Measurements from ENCODE around the gene PAQR6.
"Not testable (repeated sequence)": the region's sequence is repeated elsewhere in the genome, so short reads cannot be mapped to it uniquely, and the experiment has no call there.

The PAQR6 gene

GRCh38 chr1:156233426-156234127, 14.3 kb downstream of the PAQR6 start:
- H3K9me3 ChIP-seq (ENCODE audit: control insufficient read depth, insufficient read depth, low read length): no peaks in the 10 kb centered on the region
- H3K4me1 ChIP-seq (ENCODE audit: insufficient read depth, low read length): 0 out of 2 replicates have a peak, but pooled peaks cover 5% of the 10 kb centered on the region
- H3K9ac ChIP-seq (ENCODE audit: low read depth, low read length): no peak overlapping the region
- H3K36me3 ChIP-seq (ENCODE audit: insufficient read depth, low read length): peaks cover 8% of the 10 kb centered on the region; the same call in 1 of the 2 replicates

- no peak overlapping the region for H3K9ac ChIP-seq (ENCODE audit: low read depth, low read length)
- 0 out of 2 replicates have a peak, but pooled peaks cover 5% of the 10 kb centered on the region for H3K36me3 ChIP-seq (ENCODE audit: insufficient read depth, low read length)
- H3K9me3 ChIP-seq (ENCODE audit: control insufficient read depth, insufficient read depth, low read length): no peaks in the 10 kb centered on the region
- H3K4me1 ChIP-seq (ENCODE audit: insufficient read depth, low read length): 0 out of 2 replicates have a peak, but pooled peaks cover 5% of the 10 kb centered on the region
Observed at GRCh38 chr1:156232201-156232894, 15.5 kb downstream of the PAQR6 start.

- Histone ChIP-seq H3K36me3 (ENCODE audit: insufficient read depth, low read length) (0 out of 2 replicates have a peak, but pooled peaks cover 5% of the 10 kb centered on the region), H3K9ac (ENCODE audit: low read depth, low read length) (no peak overlapping the region), H3K4me1 (ENCODE audit: insufficient read depth, low read length) (0 out of 2 replicates have a peak, but pooled peaks cover 5% of the 10 kb centered on the region), H3K9me3 (ENCODE audit: control insufficient read depth, insufficient read depth, low read length) (no peaks in the 10 kb centered on the region)
Observed at GRCh38 chr1:156230473-156230837, 17.4 kb downstream of the PAQR6 start.

DNA sequence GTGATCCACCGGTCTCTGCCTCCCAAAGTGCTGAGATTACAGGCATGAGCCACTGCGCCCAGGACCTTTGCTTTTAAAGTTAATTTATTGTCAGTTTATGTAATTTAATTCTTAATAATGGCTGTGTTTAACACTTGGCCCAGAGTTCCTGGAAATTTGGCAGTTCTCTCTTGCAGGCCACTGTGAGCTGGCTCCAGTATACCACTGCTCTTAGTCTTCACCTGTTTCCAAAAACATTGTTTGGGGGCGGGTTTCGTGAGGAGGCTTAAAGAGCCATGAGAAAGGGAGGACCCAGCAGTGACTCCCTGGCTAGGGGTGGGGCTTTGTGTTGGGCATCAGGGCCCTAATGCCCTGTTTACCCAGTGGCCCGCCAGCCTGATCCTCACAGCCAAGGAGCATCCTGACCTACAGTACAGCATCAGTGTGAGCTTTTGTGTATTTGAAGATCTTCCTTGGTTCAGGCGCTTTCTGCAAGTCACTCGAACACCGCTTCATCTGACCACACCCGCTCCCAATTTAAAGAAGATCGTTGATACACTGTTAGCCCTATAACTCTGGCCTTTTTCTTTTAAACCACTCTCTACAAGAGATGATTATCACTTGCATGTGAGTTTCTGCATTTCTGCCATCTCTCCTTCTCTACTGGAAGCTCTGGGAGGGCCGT, 17.9 kb downstream of the PAQR6 start:
- Histone ChIP-seq H3K4me1 (ENCODE audit: insufficient read depth, low read length) (0 out of 2 replicates have a peak, but pooled peaks cover 5% of the 10 kb centered on the region), H3K36me3 (ENCODE audit: insufficient read depth, low read length) (0 out of 2 replicates have a peak, but pooled peaks cover 5% of the 10 kb centered on the region), H3K9ac (ENCODE audit: low read depth, low read length) (no peak overlapping the region), H3K9me3 (ENCODE audit: control insufficient read depth, insufficient read depth, low read length) (no peaks in the 10 kb centered on the region)

DNA sequence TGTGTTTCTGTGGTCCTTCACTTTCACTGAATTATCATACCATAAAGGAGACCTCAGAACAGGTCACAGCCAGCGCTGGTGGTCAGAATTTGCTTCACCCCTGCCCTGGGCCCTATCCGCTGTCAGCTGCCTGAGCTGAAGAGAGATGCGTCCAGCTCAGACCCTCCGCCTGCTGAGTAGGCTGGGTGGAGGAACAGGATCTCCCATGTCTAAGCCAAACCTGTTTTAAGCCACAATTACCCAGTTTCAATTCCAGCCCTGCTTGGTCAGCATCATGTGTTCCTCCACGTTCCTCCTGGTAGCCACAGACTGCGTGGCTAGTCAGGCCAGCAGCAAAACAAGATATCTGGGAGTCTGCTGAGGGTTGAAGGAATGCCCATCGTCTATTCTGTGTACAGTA, 19.4 kb downstream of the PAQR6 start:
- Histone ChIP-seq H3K9ac (ENCODE audit: low read depth, low read length) (no peak overlapping the region), H3K4me1 (ENCODE audit: insufficient read depth, low read length) (0 out of 2 replicates have a peak, but pooled peaks cover 5% of the 10 kb centered on the region), H3K9me3 (ENCODE audit: control insufficient read depth, insufficient read depth, low read length) (no peaks in the 10 kb centered on the region), H3K36me3 (ENCODE audit: insufficient read depth, low read length) (0 out of 2 replicates have a peak, but pooled peaks cover 5% of the 10 kb centered on the region)

DNA sequence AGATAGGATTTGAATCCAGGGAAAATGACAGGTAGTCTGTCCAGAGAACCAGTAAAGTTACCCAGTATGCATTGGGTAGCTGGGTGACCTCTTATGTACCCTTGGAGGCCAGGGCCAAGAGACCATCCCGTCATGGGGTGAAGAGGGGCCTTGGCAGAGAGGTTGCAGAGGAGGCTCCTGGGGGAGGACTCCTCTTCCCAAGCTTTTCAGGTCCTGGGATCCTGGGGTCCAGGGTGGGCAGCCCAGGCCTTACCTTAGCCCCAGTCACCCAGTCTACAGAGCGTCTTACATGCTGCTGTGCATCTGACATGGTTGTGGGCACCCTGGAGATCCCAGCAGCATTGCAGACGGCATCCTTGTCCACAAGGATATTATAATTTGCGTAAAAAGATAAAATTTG, 21.1 kb downstream of the PAQR6 start:
- Histone ChIP-seq H3K36me3 (ENCODE audit: insufficient read depth, low read length) (peaks cover 5% of the 10 kb centered on the region; the same call in 1 of the 2 replicates), H3K4me1 (ENCODE audit: insufficient read depth, low read length) (no peaks in the 10 kb centered on the region), H3K9ac (ENCODE audit: low read depth, low read length) (no peak overlapping the region), H3K9me3 (ENCODE audit: control insufficient read depth, insufficient read depth, low read length) (no peaks in the 10 kb centered on the region)

DNA sequence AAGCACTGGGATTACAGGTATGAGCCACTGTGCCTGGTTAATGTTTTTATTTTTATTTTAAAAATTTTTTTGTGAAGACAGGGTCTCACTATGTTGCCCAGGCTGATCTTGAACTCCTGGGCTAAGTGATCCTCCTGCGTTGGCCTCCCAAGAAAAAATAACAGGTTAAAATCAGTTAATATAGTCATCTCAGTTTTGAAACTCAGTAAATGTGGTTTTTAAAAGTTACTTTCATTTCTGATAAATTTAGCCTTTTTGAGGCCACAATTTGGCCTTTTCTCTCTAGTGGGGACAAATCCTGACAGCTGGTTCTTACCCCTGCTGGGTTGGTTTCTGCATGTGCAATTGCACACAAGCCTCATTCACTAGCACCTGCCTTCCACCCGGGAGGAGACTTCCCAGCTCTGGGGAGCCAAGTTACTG, 21.7 kb downstream of the PAQR6 start:
- H3K36me3 ChIP-seq (ENCODE audit: insufficient read depth, low read length): peaks cover 5% of the 10 kb centered on the region; the same call in 1 of the 2 replicates
- no peaks in the 10 kb centered on the region for H3K4me1 ChIP-seq (ENCODE audit: insufficient read depth, low read length)
- H3K9ac ChIP-seq (ENCODE audit: low read depth, low read length): no peak overlapping the region
- H3K9me3 ChIP-seq (ENCODE audit: control insufficient read depth, insufficient read depth, low read length): no peaks in the 10 kb centered on the region

GRCh38 chr1:156225677-156226014, 22.2 kb downstream of the PAQR6 start:
- Histone ChIP-seq H3K36me3 (ENCODE audit: insufficient read depth, low read length) (peaks cover 5% of the 10 kb centered on the region; the same call in 1 of the 2 replicates), H3K4me1 (ENCODE audit: insufficient read depth, low read length) (no peaks in the 10 kb centered on the region), H3K9ac (ENCODE audit: low read depth, low read length) (no peak overlapping the region), H3K9me3 (ENCODE audit: control insufficient read depth, insufficient read depth, low read length) (no peaks in the 10 kb centered on the region)

- Histone ChIP-seq H3K9ac (ENCODE audit: low read depth, low read length) (no peak overlapping the region), H3K36me3 (ENCODE audit: insufficient read depth, low read length) (peaks cover 5% of the 10 kb centered on the region; the same call in 1 of the 2 replicates), H3K4me1 (ENCODE audit: insufficient read depth, low read length) (no peaks in the 10 kb centered on the region)
Observed at GRCh38 chr1:156221986-156222692, 25.7 kb downstream of the PAQR6 start.

DNA sequence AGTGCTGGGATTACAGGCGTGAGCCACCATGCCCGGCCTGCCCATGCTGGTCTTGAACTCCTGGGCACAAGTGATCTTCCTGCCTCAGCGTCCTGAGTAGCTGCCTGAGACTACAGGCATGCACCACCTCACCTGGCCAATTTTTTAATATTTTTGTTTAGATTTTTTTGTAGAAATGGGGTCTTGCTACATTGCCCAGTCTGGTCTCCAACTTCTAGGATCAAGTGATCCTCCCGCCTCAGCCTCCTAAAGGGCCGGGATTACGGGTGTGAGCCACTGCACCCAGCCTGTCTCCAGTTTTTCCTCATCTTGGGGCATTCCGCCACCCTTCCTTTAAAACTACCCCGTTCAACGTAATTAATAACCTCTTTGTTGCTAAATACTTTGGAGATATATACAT, 27.6 kb downstream of the PAQR6 start:
- Histone ChIP-seq H3K9ac (ENCODE audit: low read depth, low read length) (no peak overlapping the region), H3K9me3 (ENCODE audit: control insufficient read depth, insufficient read depth, low read length) (no peaks in the 10 kb centered on the region), H3K4me1 (ENCODE audit: insufficient read depth, low read length) (no peaks in the 10 kb centered on the region), H3K36me3 (ENCODE audit: insufficient read depth, low read length) (no peaks in the 10 kb centered on the region; the same call in 1 of the 2 replicates)

More at GRCh38 chr1:156221986-156222692, 25.7 kb downstream of the PAQR6 start:
- H3K9me3 ChIP-seq (ENCODE audit: control insufficient read depth, insufficient read depth, low read length): no peaks in the 10 kb centered on the region

DNA sequence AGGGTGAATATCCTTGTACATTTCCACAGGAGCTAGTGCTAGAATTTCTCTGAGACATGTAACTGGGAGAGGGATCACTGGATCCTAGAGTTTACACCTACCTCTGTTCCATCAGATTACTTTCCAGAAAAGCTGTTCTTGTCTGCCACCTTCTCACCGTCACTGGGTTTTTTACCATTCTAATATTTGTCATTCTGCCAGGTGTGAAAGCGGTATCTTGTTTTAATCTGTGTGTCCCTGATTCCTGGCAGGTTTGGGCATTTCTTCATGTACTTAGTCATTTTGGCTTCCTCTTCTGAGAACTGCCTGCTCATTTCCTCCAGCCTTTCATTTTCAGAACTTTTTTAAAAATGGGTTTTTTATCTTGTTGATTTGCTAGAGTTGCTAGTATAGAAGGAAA, 30.0 kb downstream of the PAQR6 start:
- H3K4me1 ChIP-seq (ENCODE audit: insufficient read depth, low read length): peaks cover 4% of the 10 kb centered on the region; the same call in 1 of the 2 replicates
- H3K36me3 ChIP-seq (ENCODE audit: insufficient read depth, low read length): no peaks in the 10 kb centered on the region; the same call in 1 of the 2 replicates
- H3K9ac ChIP-seq (ENCODE audit: low read depth, low read length): no peak overlapping the region
- no peaks in the 10 kb centered on the region for H3K9me3 ChIP-seq (ENCODE audit: control insufficient read depth, insufficient read depth, low read length)

GRCh38 chr1:156216361-156217086, 31.3 kb downstream of the PAQR6 start:
- H3K9ac ChIP-seq (ENCODE audit: low read depth, low read length): not testable (repeated sequence)

GRCh38 chr1:156214024-156214748, 33.7 kb downstream of the PAQR6 start:
- Histone ChIP-seq H3K4me1 (ENCODE audit: insufficient read depth, low read length) (peaks cover 4% of the 10 kb centered on the region; the same call in 1 of the 2 replicates), H3K36me3 (ENCODE audit: insufficient read depth, low read length) (no peaks in the 10 kb centered on the region; the same call in 1 of the 2 replicates), H3K9ac (ENCODE audit: low read depth, low read length) (no peak overlapping the region; the same call in 1 of the 2 replicates), H3K9me3 (ENCODE audit: control insufficient read depth, insufficient read depth, low read length) (no peaks in the 10 kb centered on the region)

More at GRCh38 chr1:156216361-156217086, 31.3 kb downstream of the PAQR6 start:
- not testable (repeated sequence) for H3K4me1 ChIP-seq (ENCODE audit: insufficient read depth, low read length); H3K36me3 ChIP-seq (ENCODE audit: insufficient read depth, low read length); H3K9me3 ChIP-seq (ENCODE audit: control insufficient read depth, insufficient read depth, low read length)

Data from ES-I3 (cell line).